Sigmoid colon (tissue), 7 donors: Measurements from ENCODE around the gene MSH2. TPM values are rescaled to one million over a fixed set of nuclear protein-coding genes. Genes with fewer than 3 reads are reported as not detected.
"Not testable (repeated sequence)": the region's sequence is repeated elsewhere in the genome, so short reads cannot be mapped to it uniquely, and the experiment has no call there.

ENCODE experiments used
- DNase-seq: peaks from one replicate; pipeline ENCODE4 v3.0.0-alpha.2; 2019
- H3K27ac ChIP-seq, 4 donors: fragments of 200-600 bp; sonication (generic); one replicate each; pipeline ENCODE4 v1.5.1; 2016 to 2019; ENCODE audit warnings: mild to moderate bottlenecking in 1 of 4
- H3K27me3 ChIP-seq, 3 donors: fragments of 200-600 bp; sonication (generic); one replicate each; pipeline ENCODE4 v1.5.1; 2019; ENCODE audit warnings: mild to moderate bottlenecking in 1 of 3
- H3K36me3 ChIP-seq, 4 donors: fragments of 200-600 bp; sonication (generic); one replicate each; pipeline ENCODE4 v1.5.1; 2016 to 2019
- H3K4me1 ChIP-seq, 4 donors: fragments of 200-600 bp; sonication (generic); one replicate each; pipeline ENCODE4 v1.5.1; 2017 to 2019
- H3K4me3 ChIP-seq, 4 donors: fragments of 200-600 bp; sonication (generic); one replicate each; pipeline ENCODE4 v1.5.1; 2017 to 2019; ENCODE audit warnings: mild to moderate bottlenecking in 2 of 4, moderate library complexity in 1 of 4
- H3K9me3 ChIP-seq, 4 donors: fragments of 200-600 bp in 3 of 4; sonication (generic) in 3 of 4; one replicate each; pipeline versions ENCODE4 v1.5.1 to v1.6.1; 2013 to 2019
- CTCF ChIP-seq, 4 experiments: fragments of 450-650 bp in 3 of 4; fragments of 200-600 bp in 1 of 4; IDR thresholded peaks; one replicate each; pipeline ENCODE4 v1.5.1; 2016 to 2019; ENCODE audit warnings: antibody characterized with exemption in 4 of 4, mild to moderate bottlenecking in 3 of 4, moderate library complexity in 2 of 4
- EP300 ChIP-seq, 4 donors: sonication (generic); formaldehyde crosslinking; IDR thresholded peaks; one replicate each; pipeline ENCODE4 v1.6.1; 2017; ENCODE audit warnings: antibody characterized with exemption in 4 of 4
- POLR2A ChIP-seq, 2 donors: fragments of 450-650 bp; IDR thresholded peaks; one replicate each; pipeline ENCODE4 v1.6.1; 2016; ENCODE audit warnings: antibody characterized with exemption in 2 of 2, mild to moderate bottlenecking in 2 of 2, moderate library complexity in 2 of 2
- POLR2AphosphoS5 ChIP-seq, 4 donors: sonication (generic); formaldehyde crosslinking; IDR thresholded peaks; one replicate each; pipeline ENCODE4 v1.6.1; 2017; ENCODE audit warnings: antibody characterized with exemption in 4 of 4
- WGBS, 2 donors: extraction: QIAGEN DNeasy Blood & Tissue Kit; methylation state at CpG; one replicate each; pipeline ENCODE4 v1.1.7; 2013; 5-methylcytosine and 5-hydroxymethylcytosine counted together
- intact Hi-C: fragments of 100-400 bp; cut with DNase I; formaldehyde crosslinking; loops from one replicate; pipeline ENCODE4 v1.15.1; 2023
- polyA plus RNA-seq, 3 donors: library from polyadenylated mRNA; stranded (reverse); fragments of 200-250 nt; gene quantifications; one replicate each; pipeline ENCODE4 v1.2.3, GENCODE V29; 2013
- total RNA-seq, 4 donors: library from RNA; depleted of rRNA; stranded (reverse); fragments of >200 nt; gene quantifications; one replicate each; pipeline ENCODE4 v1.1.0, GENCODE V29; 2016
- donor health status: healthy with polysubstance abuse.
- donor health status: Bipolar disorder and iron deficiency.
- donor health status: healthy.

The MSH2 gene
- total and polyA plus RNA-seq, 7 donors = 7.2 to 13.9 (median 9.4) TPM

- Histone ChIP-seq H3K27me3 (no peaks in the 10 kb centered on the region), H3K4me1 (no peaks in the 10 kb centered on the region), H3K36me3 (peaks cover 0 to 38% (median 0%) of the 10 kb centered on the region in 4 donors), H3K27ac (no peak overlapping the region), H3K4me3 (no peak overlapping the region), H3K9me3 (no peaks in the 10 kb centered on the region)
- intact Hi-C loops = no loop called here
- DNase-seq = no peak
- 97 to 98% methylated on average over 4 of the region's 4 CpGs for WGBS, 2 donors
- TF ChIP-seq EP300 (IDR thresholded peaks at IDR 0.05) = no peak
- TF ChIP-seq POLR2AphosphoS5 (IDR thresholded peaks at IDR 0.05) = no peak
- no peak for TF ChIP-seq CTCF (IDR thresholded peaks at IDR 0.05)
- TF ChIP-seq POLR2A (IDR thresholded peaks at IDR 0.05) = no peak
These were observed 19.1 kb downstream of the MSH2 start for GRCh38 chr2:47422016-47422415.

- H3K4me3 ChIP-seq = no peak overlapping the region
- DNase-seq = no peak
- no peaks in the 10 kb centered on the region for H3K4me1 ChIP-seq
- no peaks in the 10 kb centered on the region for H3K9me3 ChIP-seq
- H3K36me3 ChIP-seq = peaks cover 0 to 32% (median 0%) of the 10 kb centered on the region in 4 donors
- TF ChIP-seq CTCF (IDR thresholded peaks at IDR 0.05) (no peak), EP300 (IDR thresholded peaks at IDR 0.05) (no peak), POLR2A (IDR thresholded peaks at IDR 0.05) (no peak), POLR2AphosphoS5 (IDR thresholded peaks at IDR 0.05) (no peak)
- no peaks in the 10 kb centered on the region for H3K27me3 ChIP-seq
- no peak overlapping the region for H3K27ac ChIP-seq
- WGBS, 2 donors = 72 to 90% methylated on average over 2 of the region's 2 CpGs
- intact Hi-C loops = no loop called here
These were observed 19.6 kb downstream of the MSH2 start for GRCh38 chr2:47422560-47422959.

- intact Hi-C loops = no loop called here
- Histone ChIP-seq H3K36me3 (peaks cover 0 to 42% (median 7%) of the 10 kb centered on the region in 4 donors), H3K27me3 (no peaks in the 10 kb centered on the region), H3K4me3 (no peak overlapping the region), H3K4me1 (no peaks in the 10 kb centered on the region), H3K9me3 (no peaks in the 10 kb centered on the region), H3K27ac (no peak overlapping the region)
- TF ChIP-seq CTCF (IDR thresholded peaks at IDR 0.05) (no peak), POLR2A (IDR thresholded peaks at IDR 0.05) (no peak), EP300 (IDR thresholded peaks at IDR 0.05) (no peak), POLR2AphosphoS5 (IDR thresholded peaks at IDR 0.05) (no peak)
- no peak for DNase-seq
- WGBS, 2 donors = 80 to 86% methylated on average over 4 of the region's 4 CpGs
These were observed 23.8 kb downstream of the MSH2 start for GRCh38 chr2:47426786-47427185.

DNA sequence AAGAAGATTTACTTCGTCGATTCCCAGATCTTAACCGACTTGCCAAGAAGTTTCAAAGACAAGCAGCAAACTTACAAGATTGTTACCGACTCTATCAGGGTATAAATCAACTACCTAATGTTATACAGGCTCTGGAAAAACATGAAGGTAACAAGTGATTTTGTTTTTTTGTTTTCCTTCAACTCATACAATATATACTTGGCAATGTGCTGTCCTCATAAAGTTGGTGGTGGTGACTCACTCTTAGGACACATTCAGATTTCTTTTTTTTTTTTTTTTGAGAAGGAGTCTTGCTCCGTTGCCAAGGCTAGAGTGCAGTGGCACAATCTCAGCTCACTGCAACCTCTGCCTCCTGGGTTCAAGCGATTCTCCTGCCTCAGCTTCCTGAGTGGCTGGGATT is 26.8 kb downstream of the MSH2 start:
- H3K27ac ChIP-seq = no peak overlapping the region
- TF ChIP-seq EP300 (IDR thresholded peaks at IDR 0.05) (no peak), CTCF (IDR thresholded peaks at IDR 0.05) (no peak), POLR2A (IDR thresholded peaks at IDR 0.05) (no peak), POLR2AphosphoS5 (IDR thresholded peaks at IDR 0.05) (no peak)
- no peaks in the 10 kb centered on the region for H3K27me3 ChIP-seq
- intact Hi-C loops = loop anchor here (10.0 kb wide), 1 partner anchor 995 kb away; no protein-coding TSS in a partner anchor
- DNase-seq = no peak
- H3K36me3 ChIP-seq = peaks cover 0 to 20% (median 7%) of the 10 kb centered on the region in 4 donors
- no peaks in the 10 kb centered on the region for H3K4me1 ChIP-seq
- no peak overlapping the region for H3K4me3 ChIP-seq
- 92 to 96% methylated on average over 6 of the region's 6 CpGs for WGBS, 2 donors
- no peaks in the 10 kb centered on the region for H3K9me3 ChIP-seq

- 96 to 98% methylated on average over 32 of the region's 32 CpGs for WGBS, 2 donors
- not testable (repeated sequence) for H3K27ac ChIP-seq, H3K9me3 ChIP-seq, H3K4me1 ChIP-seq, H3K27me3 ChIP-seq, DNase-seq, H3K4me3 ChIP-seq
- intact Hi-C loops = loop anchor here (10.0 kb wide), 1 partner anchor 992 kb away; no protein-coding TSS in a partner anchor
- H3K36me3 ChIP-seq = peaks cover 0 to 13% (median 7%) of the 10 kb centered on the region in 4 donors
These were observed 30.1 kb downstream of the MSH2 start for GRCh38 chr2:47433006-47433405.

GRCh38 chr2:47433445-47433844 is 30.5 kb downstream of the MSH2 start:
- intact Hi-C loops = loop anchor here (10.0 kb wide), 1 partner anchor 991 kb away; no protein-coding TSS in a partner anchor
- WGBS, 2 donors = 96 to 98% methylated on average over 29 to 31 of the region's 31 CpGs
- H3K9me3 ChIP-seq, DNase-seq, H3K27me3 ChIP-seq, H3K27ac ChIP-seq, H3K4me1 ChIP-seq, H3K4me3 ChIP-seq: not testable (repeated sequence)
- H3K36me3 ChIP-seq = peaks cover 0 to 13% (median 7%) of the 10 kb centered on the region in 4 donors
